Stimulated activated CD8-positive, alpha-beta memory T cell treated with anti-CD3 and anti-CD28 coated beads, Interleukin-15, amount 100 ng/mL, for 48 hours (primary cell): ENCODE results near the gene TLL1.

ENCODE experiments used
- DNase-seq, 2 donors: peaks; one replicate each; pipeline ENCODE4 v3.0.0-alpha.2; 2020; ENCODE audit warnings: low read depth in 2 of 2

The TLL1 gene

GRCh38 chr4:165971933-165972332 is 98.9 kb downstream of the TLL1 start:
- no peak for DNase-seq

- no peak for DNase-seq
These were observed 99.7 kb downstream of the TLL1 start for GRCh38 chr4:165972747-165973146.

GRCh38 chr4:165982934-165983333 is 109.9 kb downstream of the TLL1 start:
- DNase-seq, result no peak

GRCh38 chr4:165986956-165987698 is 114.1 kb downstream of the TLL1 start:
- DNase-seq, result no peak

GRCh38 chr4:165991325-165992180 is 118.5 kb downstream of the TLL1 start:
- no peak for DNase-seq

- DNase-seq, result no peak
These were observed 119.2 kb downstream of the TLL1 start for GRCh38 chr4:165992283-165992682.

GRCh38 chr4:165994701-165995100 is 121.7 kb downstream of the TLL1 start:
- DNase-seq, result no peak

- no peak for DNase-seq
These were observed 130.8 kb downstream of the TLL1 start for GRCh38 chr4:166003811-166004210.

- DNase-seq, result no peak
These were observed 133.2 kb downstream of the TLL1 start for GRCh38 chr4:166006217-166006616.

- DNase-seq, result no peak
These were observed 135.5 kb downstream of the TLL1 start for GRCh38 chr4:166008510-166008909.

GRCh38 chr4:166012129-166013030 is 139.3 kb downstream of the TLL1 start:
- no peak for DNase-seq

GRCh38 chr4:166014411-166014810 is 141.4 kb downstream of the TLL1 start:
- DNase-seq, result no peak

- no peak for DNase-seq
These were observed 144.8 kb downstream of the TLL1 start for GRCh38 chr4:166017804-166018203.

- no peak for DNase-seq
These were observed 146.6 kb downstream of the TLL1 start for GRCh38 chr4:166019441-166020220.

GRCh38 chr4:166021617-166022016 is 148.6 kb downstream of the TLL1 start:
- no peak for DNase-seq

- DNase-seq, result no peak
These were observed 161.9 kb downstream of the TLL1 start for GRCh38 chr4:166034965-166035364.

GRCh38 chr4:166039822-166040221 is 166.8 kb downstream of the TLL1 start:
- no peak for DNase-seq

- no peak for DNase-seq
These were observed 169.5 kb downstream of the TLL1 start for GRCh38 chr4:166042510-166043055.

- no peak for DNase-seq
These were observed 170.8 kb downstream of the TLL1 start for GRCh38 chr4:166043801-166044200.

- DNase-seq, result no peak
These were observed 171.8 kb downstream of the TLL1 start for GRCh38 chr4:166044871-166045270.

- DNase-seq, result no peak
These were observed 172.4 kb downstream of the TLL1 start for GRCh38 chr4:166045457-166045856.
